Panc1 (cell line): ENCODE data around the gene LIPK.

Source experiments
- CTCF ChIP-seq: fragments of 450-650 bp; IDR thresholded peaks from 2 replicates; pipeline ENCODE4 v1.5.1; 2017; ENCODE audit warnings: mild to moderate bottlenecking
- POLR2AphosphoS5 ChIP-seq: IDR thresholded peaks from 2 replicates; pipeline ENCODE4 v1.6.1; 2012; ENCODE audit warnings: mild to moderate bottlenecking, low read depth, low read length, moderate library complexity
- SIN3A ChIP-seq: IDR thresholded peaks from 2 replicates; pipeline ENCODE4 v1.6.1; 2012; ENCODE audit warnings: low read depth, mild to moderate bottlenecking, low read length, moderate library complexity, borderline replicate concordance; ENCODE audit not compliant: insufficient read depth
- TCF7L2 ChIP-seq: IDR thresholded peaks from 2 replicates; pipeline ENCODE4 v1.6.1; 2011; ENCODE audit warnings: mild to moderate bottlenecking, low read depth, low read length, inconsistent platforms

- TF ChIP-seq CTCF: no peak
- no peak for TF ChIP-seq SIN3A
- TF ChIP-seq POLR2AphosphoS5: no peak
- no peak for TF ChIP-seq TCF7L2
Measured at GRCh38 chr10:88721392-88721791, 15.3 kb downstream of the LIPK start.
